AG09319 (cell line): ENCODE measurements around the gene ITGA3.
A peak's percentile ranks its signal among the peaks of the same experiment; 100 is the strongest.

Experiments
- DNase-seq: peaks from one replicate; pipeline ENCODE4 v3.0.0-alpha.2; 2010; ENCODE audit warnings: low read depth; ENCODE audit errors: extremely low read depth
- CTCF ChIP-seq: IDR thresholded peaks from 2 replicates; pipeline ENCODE4 v1.5.1; 2011; ENCODE audit warnings: low read depth, mild to moderate bottlenecking, inconsistent platforms, low read length, moderate library complexity

Gene ITGA3

GRCh38 chr17:50080096-50080480 is 24.2 kb downstream of the ITGA3 start:
- TF ChIP-seq CTCF = no peak
- DNase-seq = no peak

GRCh38 chr17:50080827-50081226 is 24.9 kb downstream of the ITGA3 start:
- no peak for DNase-seq
- no peak for TF ChIP-seq CTCF

GRCh38 chr17:50081757-50082156 is 25.8 kb downstream of the ITGA3 start:
- no peak for DNase-seq
- no peak for TF ChIP-seq CTCF

- no peak for DNase-seq
- TF ChIP-seq CTCF = peak; percentile 97
Measured at GRCh38 chr17:50087246-50087911, 31.5 kb downstream of the ITGA3 start.

- TF ChIP-seq CTCF = no peak
- no peak for DNase-seq
Measured at GRCh38 chr17:50087912-50088405, 32.0 kb downstream of the ITGA3 start.

- no peak for DNase-seq
- no peak for TF ChIP-seq CTCF
Measured at GRCh38 chr17:50088952-50089825, 33.3 kb downstream of the ITGA3 start.

- TF ChIP-seq CTCF = no peak
- DNase-seq = no peak
Measured at GRCh38 chr17:50090071-50090470, 34.2 kb downstream of the ITGA3 start.
